Activated CD4-positive, CD25-positive, alpha-beta regulatory T cell (primary cell): ENCODE data around the gene DOCK11.

ENCODE experiments used
- DNase-seq, 4 experiments: peaks; one replicate each; lab custom pipeline; 2025; lab: John Stamatoyannopoulos, UW

The DOCK11 gene

DNA sequence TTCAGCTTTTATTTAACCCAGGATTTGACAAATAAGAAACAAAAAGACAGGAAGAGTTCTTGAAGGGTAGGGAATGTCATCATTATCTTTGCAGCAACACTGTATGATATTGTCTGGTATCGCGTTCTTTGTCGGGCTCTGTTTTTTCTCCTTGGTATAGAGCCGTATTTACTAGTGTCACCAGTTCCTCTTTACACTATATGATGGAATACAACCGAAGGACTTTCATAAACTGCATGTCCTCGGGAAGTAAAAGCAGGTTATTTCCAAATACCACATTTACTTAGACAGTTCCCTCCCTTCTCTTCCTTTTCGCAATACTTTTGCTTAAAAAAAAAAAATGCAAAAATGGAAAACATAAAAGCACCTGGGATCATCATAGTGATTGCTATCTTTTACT, 135.2 kb downstream of the DOCK11 start:
- no peak for DNase-seq

DNA sequence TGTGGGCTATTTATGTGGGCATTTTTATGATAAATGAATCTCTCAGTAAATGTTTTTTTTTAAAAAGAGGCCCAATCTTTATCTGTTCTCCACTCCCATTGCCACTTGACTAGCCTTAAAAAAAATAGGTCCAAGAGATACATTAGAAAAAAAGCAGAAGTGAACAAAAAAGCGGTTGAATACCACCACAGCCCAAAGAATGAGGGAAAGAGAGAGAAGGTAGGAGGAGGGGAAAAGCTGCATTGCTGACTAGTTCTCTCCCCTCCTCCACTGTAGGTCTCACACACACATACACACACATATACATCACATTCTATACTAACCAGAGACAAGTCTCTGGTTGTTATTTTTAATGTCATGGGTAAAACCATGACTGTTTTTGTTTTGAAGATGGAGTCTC, 136.0 kb downstream of the DOCK11 start:
- DNase-seq: no peak

DNA sequence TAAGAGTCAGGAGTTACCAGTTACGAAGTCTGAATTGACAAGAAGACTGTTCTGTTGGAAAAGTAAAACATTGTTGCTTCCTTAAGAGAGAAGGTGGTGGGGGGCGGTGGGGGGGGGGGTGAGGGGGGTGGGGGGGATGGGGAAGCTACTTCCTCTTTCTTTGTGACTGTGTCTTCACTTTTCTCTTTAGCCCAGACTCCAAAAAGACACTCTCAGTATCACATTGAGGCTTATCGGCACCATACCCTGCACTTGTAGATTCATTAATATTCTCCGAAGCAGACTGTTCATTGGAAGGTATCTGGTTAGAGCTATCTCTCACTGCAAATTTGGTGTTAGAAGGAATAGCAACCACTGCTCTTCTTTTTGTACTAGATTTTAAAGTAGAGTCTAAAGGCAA, 137.2 kb downstream of the DOCK11 start:
- DNase-seq: no peak

DNA sequence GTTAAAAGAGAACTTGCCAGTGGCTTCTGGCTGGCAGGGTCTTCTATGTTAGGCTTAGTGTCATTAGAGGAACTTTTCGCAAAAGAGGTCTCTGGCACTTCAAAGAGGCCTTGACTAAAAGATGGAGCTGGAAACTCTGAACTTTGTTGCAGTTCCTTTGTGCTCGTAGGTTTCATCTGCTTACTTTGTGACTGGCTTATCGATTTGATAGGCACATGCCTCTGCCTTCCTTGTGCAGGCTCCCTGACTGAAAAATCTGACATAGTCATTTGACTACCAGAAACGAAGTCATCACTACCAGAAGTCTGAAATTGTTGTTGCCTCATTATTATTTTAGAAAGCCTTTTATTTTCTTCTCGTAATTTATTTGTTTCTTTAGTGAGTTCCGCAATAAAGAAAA, 137.9 kb downstream of the DOCK11 start:
- DNase-seq: no peak

DNA sequence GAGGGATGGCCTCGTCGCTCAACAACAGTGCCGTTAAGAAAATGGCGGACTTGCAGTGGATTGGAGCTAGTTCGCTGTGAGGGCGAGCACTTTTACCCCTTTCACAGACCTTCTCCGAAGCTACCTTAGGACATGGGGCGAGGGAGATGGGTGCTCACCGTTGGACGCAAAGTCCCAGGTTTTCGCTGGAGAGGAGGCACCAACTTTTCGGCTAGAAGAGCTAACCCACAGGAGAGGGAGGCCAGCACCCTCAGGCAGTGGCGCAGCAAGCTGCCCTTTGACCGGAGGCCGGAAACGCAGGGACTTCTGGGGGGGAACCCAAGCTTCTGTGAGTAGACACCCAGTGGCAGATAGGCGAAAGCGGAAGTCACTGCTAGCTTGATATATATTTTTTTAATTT, 138.7 kb downstream of the DOCK11 start:
- no peak for DNase-seq

DNA sequence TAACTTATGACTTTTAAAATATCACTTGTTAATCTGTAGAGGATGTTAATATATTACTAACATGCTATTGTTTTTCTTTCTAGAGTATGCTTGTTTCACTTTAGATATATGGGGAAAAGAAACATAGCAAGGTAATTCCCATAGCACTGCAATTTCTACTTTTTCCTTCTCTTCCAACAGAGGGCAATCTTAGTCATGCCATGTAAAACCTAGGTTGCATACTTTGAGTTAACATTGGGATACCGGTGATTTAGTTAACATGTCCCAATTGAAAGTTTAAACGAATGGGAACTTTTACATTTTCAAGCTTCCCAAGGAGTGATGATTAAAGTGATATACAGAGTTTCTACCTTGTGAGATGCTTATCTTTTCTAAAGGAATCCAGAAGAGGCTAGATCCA, 142.4 kb downstream of the DOCK11 start:
- DNase-seq: no peak

DNA sequence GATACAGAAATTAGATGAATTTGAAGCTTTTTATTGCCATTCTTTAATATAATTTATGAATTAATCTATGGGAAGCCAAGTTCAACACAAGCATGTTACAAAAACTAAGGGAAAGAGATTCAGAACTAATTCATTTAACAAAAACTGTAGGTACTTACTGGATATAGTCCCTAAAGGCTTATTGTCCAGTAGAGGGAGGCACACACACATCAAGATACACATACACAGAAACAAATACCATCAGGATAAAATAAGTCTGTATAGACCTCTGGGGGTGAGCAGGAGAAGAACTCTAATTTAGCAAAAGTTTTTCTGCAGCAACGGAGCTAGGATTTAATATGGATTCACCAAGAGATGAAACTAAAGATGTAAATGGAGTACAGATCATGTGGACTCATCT, 148.8 kb downstream of the DOCK11 start:
- no peak for DNase-seq

DNA sequence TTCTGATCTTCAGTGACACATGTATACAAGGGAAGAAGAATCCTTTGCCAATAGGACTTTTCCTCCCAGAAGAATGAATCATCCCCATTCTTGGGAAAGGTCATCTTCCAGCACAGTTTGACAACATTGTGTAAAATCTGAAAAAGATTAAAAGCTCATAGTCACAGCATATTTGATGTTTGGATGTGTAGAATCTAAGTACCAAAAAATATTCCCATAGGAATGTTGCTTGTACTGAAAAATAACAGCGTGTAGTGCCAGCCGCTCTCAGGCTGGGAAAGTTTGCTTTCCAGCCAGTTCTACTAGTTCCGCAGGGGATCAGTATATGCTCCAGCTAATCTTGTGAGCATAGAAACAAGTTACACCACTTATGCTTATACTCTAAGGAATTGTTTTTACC, 157.1 kb downstream of the DOCK11 start:
- no peak for DNase-seq

DNA sequence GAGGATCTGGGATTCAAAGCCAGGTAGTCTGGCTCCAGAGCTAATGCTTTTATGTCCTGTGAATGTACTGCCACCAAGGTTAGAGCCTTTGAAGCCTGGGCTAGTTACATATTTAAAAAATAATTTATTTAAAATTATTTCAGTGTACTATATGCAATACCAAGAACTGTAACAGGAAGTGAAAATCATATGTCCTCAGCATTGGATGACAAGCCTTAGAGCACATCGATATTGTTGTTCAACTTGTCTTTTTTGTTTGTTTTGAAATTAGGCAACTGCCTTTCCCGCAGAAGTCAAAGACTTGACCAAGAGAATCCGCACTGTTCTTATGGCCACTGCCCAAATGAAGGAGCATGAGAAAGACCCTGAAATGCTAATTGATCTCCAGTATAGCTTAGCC, 158.7 kb downstream of the DOCK11 start:
- no peak for DNase-seq

DNA sequence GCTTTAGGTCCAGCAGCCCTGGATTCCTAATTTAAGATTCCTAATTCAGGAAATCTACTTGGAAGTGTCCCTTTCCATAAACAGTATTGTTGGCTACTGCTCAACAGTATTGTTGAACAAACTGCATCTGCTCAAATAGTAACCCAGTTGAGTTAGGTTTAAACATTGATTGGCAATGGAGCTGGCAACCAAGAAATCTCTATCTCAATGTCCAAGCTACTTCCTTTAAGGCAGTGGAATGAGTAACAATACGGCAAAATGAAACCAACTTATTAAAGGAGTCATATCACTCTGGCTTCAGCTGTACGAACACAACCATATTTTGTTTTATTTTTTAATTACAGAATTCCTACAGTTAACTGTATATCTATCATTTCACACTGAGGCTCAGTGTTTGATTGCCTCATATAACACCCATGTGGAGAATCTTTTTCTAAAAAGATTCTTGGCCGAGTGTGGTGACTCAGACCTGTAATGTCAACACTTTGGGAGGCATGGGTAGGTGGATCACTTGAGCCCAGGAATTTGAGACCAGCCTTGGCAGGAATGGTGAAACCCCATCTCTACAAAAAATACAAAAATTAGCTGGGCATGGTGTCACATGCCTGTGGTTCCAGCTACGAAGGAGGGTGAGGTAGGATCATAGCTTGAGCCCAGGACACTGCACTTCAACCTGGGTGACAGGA, 160.1 kb downstream of the DOCK11 start:
- DNase-seq: no peak

DNA sequence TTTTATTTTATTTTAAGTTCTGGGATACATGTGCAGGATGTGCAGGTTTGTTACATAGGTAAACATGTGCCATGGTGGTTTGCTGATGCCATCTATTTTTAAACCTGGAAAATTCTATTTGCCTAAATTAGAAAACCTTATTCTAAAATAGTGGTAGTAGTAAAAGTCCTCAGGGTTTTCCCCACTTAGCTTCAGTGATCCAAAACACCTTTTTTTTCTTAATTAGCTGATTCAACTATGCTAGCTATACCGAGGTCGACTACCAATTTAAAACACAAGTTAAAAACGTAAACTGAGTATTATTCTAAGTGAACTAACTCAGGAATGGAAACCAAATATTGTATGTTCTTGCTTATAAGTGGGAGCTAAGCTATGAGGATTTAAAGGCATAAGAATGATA, 161.8 kb downstream of the DOCK11 start:
- DNase-seq: no peak

DNA sequence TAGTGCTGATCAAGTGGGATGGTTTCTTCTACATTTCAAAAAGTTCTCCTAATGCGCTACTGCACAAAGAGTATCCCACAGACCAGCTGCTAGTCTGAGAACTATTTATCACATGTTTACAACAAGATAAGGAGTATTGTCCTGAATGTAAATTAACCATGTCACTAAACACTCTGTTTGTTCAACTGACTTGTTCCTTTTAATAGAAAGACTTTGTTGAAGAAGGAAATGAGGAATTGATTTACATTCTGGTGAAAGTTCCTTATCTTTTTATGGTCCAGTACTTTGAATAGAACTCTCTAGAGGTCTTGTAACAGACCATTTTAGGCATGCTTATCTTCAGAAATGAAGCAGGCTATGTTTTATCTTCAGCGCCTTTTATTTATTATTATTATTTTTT, 164.5 kb downstream of the DOCK11 start:
- DNase-seq: no peak

DNA sequence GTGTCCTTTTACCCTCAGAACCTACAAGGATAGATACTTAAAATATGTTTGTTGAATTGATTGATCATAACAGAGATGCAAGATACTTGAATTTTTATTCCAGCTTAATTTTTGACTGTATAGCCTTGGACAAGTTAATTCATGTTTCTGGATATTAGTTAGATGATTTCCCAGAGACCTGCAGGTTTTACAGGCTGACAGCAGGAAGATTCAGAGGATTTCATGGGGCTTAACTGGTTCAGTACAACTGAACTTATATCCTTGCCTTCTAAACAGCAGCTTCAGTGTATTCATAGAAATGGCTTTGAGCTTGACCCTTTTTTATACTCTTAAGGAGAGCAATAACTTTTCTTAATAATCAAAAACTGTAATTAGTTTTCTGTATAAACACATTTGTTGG, 169.6 kb downstream of the DOCK11 start:
- DNase-seq: no peak

DNA sequence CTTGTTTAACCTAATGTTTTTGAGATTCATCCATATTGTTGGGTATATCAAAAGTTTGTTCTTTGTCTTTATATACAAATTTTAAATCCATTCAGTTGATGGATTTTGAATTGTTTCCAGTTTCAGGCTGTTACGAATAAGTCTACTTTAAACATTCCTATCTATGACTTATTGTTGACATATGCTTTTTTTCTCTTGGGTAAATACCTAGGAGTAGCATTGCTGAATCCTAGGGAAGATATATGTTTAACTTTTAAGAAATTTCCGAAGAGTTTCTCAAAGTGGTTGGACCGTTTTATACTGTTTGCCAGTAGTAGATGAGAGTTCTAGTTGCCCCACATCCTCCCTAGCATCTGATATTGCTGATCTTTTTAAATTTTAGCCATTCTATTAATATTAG, 170.9 kb downstream of the DOCK11 start:
- no peak for DNase-seq

DNA sequence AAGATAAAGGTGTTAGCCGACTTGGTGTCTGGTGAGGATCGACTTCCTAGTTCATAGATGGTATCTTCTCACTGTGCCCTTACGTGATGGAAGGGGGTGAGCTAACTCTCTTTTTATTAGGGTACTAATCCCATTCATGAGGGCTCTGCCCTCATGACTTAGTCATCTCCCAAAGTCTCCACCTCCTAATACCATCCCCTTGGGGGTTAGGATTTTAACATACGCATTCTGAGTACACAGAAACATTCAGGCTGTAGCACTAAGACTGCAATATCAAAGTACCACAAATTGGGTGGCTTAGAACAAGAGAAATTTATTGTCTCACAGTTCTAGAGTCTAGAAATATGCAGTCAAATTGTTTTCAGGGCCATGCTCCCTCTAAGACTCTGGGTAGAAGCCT, 173.8 kb downstream of the DOCK11 start:
- DNase-seq: no peak

DNA sequence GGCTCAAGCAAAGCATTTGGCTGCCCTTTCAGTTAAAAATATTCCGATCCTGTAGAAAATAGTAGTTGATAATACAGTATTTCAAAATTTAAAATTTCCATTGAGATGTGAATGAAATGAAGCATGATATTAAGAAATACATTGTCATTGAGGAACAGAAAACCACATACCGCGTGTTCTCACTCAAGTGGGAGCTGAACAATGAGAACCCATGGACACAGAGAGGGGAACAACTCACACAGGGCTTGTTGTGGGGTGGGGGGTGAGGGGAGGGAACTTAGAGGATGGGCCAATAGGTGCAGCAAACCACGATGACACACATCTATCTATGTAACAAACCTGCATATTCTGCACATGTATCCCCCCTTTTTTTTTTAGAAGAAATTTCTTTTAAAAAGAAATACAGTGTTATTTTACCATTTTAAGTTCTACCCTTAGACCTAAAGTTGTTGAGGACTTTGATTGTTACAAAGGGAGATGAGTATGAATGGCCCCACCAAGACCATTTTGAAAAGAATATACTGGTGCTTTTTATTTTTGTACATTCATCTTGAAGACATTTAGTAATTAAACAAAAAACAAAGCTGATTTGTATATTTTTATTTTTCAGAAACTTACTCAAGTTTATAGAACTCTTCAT, 179.8 kb downstream of the DOCK11 start:
- DNase-seq: no peak

DNA sequence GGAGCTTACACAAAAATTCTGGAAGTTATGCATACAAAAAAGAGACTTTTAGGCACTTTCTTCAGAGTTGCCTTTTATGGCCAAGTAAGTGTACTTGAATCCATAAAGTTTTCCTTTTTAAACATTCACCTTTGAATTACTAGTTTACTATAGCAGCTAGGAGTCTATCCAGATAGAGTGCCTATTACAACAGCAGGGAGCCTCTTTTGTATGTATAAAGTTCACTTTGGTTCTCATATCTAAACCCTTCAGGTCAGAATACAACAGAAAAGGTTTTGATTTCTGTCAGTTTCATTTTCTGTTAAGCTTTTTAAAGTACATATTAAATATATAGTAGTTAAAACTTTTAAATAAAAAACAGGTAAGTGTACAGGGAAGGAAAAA, 180.3 kb downstream of the DOCK11 start:
- DNase-seq: no peak

DNA sequence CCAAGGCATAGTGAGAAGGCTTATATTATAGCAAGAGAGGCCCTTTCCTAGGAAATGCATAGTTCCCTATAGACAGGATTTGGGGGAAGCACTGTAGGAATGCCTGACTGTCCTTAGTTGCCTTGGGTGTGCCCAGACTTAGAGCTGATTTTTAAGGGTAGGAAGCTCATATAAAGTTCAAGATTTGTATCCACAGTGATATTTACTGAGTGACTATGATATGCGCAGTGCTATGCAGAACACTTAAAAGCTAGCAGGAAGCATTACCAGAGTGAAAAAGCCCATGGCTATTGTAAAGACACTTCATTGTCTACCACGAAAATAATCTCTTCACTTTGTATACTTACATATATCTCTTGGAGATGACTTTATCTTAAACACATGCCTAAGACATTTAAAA, 181.7 kb downstream of the DOCK11 start:
- no peak for DNase-seq

DNA sequence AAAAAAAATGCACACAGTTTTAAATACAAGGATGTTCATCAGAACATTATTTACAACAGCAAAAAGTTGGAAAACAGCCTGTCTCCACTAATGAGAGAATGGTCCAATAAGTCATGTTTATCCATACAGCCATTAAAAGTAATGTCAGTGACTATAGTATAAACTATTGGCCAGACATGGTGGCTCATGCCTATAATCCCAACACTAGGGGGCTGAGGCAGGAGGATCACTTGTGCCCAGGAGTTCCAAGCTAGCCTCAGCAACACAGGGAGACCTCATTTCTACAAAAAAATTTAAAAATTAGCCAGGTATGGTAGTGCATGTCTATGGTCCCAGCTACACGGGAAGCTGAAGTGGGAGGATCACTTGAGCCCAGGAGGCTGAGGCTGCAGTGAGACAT, 183.7 kb downstream of the DOCK11 start:
- no peak for DNase-seq

DNA sequence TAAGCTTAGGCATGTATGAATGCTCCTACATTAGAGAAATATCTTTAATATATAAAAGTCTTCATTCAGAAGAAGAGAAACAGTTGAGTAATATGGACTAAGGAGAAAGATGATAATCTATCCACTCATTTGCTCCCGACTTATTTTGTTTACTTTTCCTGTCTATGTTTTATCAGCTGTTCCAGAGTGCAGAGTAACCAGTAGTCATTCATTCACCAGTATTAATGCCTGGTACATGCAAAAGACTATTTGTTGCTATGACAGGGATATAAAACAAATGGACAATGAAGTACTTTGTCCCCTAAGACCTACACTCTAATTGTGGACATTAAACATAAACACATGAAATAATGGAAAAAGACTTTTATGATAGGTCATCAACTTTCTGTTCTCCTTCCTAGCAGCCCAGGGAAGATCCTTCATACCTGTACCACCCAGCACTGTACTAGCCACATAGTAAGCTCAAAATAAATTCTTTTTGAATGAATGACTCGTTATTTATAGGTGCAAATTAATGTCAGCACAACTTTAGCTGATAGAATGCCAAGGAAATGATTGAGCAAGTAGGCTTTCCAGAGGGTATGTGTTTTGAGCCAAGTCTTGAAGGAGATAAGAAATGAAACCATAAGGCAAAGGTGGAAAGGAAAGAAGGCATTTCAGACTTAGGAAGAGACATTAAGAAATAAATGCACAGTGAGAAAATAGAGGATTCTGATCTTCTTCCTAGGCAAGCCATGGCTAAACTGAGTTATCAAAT, 186.8 kb downstream of the DOCK11 start:
- DNase-seq: no peak

DNA sequence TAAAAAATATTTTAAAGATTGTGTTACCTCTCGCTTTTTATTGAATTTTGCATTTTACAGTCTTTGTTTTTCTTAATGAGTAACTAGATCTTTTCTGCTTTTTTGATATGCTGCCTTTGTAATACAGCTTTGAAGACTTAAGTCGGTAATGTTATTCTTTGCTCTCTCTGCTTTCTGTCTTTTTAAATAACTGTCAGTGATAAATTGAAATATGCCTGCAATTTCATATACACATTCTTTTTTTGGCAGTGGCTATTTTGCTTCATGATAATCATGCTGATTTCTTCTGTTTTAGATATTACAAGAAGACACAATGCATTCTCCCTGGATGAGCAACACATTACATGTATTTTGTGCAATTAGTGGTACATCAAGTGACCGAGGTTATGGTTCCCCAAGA, 189.8 kb downstream of the DOCK11 start:
- no peak for DNase-seq

DNA sequence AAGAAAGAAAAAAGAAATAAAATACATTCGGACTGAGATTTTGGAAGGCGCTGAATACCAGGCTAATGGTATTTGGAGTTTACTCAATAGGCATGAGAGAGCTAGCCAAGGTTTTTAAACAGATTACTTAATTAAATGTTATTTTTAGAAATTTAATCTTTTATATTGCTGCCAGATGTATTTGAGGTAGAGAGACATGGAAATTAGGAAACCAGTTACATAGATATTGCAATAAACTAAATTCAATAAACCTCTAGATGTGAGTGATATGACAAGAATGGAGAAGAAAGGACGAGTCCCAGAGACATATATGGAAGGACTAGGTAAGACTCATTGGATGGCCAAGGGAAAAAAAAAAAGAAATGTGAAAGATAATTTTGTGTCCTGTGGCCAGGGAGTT, 193.3 kb downstream of the DOCK11 start:
- no peak for DNase-seq

DNA sequence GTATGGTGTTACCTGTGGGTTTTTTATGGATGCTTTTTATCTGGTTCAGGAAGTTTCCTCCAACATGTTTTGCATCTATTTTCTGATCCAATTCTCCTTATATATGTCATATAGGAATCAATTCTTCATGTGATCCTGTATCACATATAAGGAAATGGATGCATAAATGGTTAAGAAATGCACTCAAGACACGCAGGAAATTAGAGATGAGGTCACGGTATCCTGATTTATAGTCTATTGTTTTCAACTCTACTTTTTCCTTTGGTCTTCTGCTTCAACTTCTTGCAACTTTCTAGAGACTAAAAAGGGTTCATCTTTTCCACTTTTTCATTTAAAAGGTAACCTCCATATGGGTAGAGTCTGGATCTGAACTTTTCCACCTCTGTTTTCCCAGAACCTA, 198.2 kb downstream of the DOCK11 start:
- no peak for DNase-seq

DNA sequence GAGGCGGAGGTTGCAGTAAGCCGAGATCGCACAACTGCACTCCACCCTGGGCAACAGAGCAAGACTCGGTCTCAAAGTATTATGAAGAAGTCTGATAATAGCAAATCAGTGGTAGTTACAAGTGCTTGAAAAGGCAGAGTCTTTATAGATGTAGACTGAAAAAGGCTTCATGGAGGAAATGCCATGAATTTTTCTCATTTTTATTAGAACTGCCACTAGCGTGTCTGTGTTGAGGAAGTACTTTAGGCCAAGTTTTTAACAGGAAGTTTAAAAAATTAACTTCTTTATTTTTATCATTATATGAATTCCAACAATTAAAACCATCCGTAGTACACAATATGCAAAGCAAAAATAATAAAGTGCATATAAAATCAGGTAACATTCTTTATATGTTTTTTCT, 199.0 kb downstream of the DOCK11 start:
- DNase-seq: no peak
